Measurements from ENCODE around the gene GIPC1.

Gene GIPC1

GRCh38 chr19:14529254-14530004, 33.5 kb upstream of the GIPC1 start, which contains the start of gene TECR:
TECR (plus strand) TSS chr19:14529594; CDS start chr19:14529697, 103 bp downstream.
- peaks cover 0 to 30% (median 7%) of the 10 kb centered on the region in 4 donors for H3K4me1 ChIP-seq
- intact Hi-C loops (cut with DNase I; ENCODE audit: low total_unique reads), result no loop called here
- peak within 1 kb of the TSS; percentile 71 to 91 for H3K4me3 ChIP-seq
- no peaks in the 10 kb centered on the region for H3K9me3 ChIP-seq
- H3K27ac ChIP-seq, result peak within 1 kb of the TSS; percentile 83 to 85
- no peaks in the 10 kb centered on the region for H3K36me3 ChIP-seq
- peak; percentile 100 for DNase-seq
- no peak for TF ChIP-seq CTCF (IDR thresholded peaks at IDR 0.05)
- no peaks in the 10 kb centered on the region for H3K27me3 ChIP-seq

- peak in 1 of 2 donors; percentile 68 for DNase-seq
- H3K4me1 ChIP-seq, result peaks cover 0 to 30% (median 7%) of the 10 kb centered on the region in 4 donors
- intact Hi-C loops (cut with DNase I; ENCODE audit: low total_unique reads), result no loop called here
- H3K27ac ChIP-seq, result peak overlapping the region; percentile 70 to 79
- H3K4me3 ChIP-seq, result peak overlapping the region; percentile 71 to 91
- no peaks in the 10 kb centered on the region for H3K9me3 ChIP-seq
- no peaks in the 10 kb centered on the region for H3K36me3 ChIP-seq
- no peaks in the 10 kb centered on the region for H3K27me3 ChIP-seq
- no peak for TF ChIP-seq CTCF (IDR thresholded peaks at IDR 0.05)
Measured at GRCh38 chr19:14528419-14529253, 32.7 kb upstream of the GIPC1 start.

GRCh38 chr19:14526423-14526822, 30.5 kb upstream of the GIPC1 start:
- intact Hi-C loops (cut with DNase I; ENCODE audit: low total_unique reads), result no loop called here
- H3K4me1 ChIP-seq, result peaks cover 0 to 25% (median 7%) of the 10 kb centered on the region in 4 donors
- no peak for DNase-seq
- no peak for TF ChIP-seq CTCF (IDR thresholded peaks at IDR 0.05)
- H3K27me3 ChIP-seq, result no peaks in the 10 kb centered on the region
- no peak overlapping the region for H3K27ac ChIP-seq
- no peaks in the 10 kb centered on the region for H3K36me3 ChIP-seq
- no peaks in the 10 kb centered on the region for H3K9me3 ChIP-seq
- H3K4me3 ChIP-seq, result no peak overlapping the region

- peaks cover 0 to 18% (median 6%) of the 10 kb centered on the region in 4 donors for H3K4me1 ChIP-seq
- no peak for DNase-seq
- H3K36me3 ChIP-seq, result no peaks in the 10 kb centered on the region
- H3K4me3 ChIP-seq, result no peak overlapping the region
- TF ChIP-seq CTCF (IDR thresholded peaks at IDR 0.05), result no peak
- intact Hi-C loops (cut with DNase I; ENCODE audit: low total_unique reads), result no loop called here
- H3K27me3 ChIP-seq, result no peaks in the 10 kb centered on the region
- H3K27ac ChIP-seq, result no peak overlapping the region
- no peaks in the 10 kb centered on the region for H3K9me3 ChIP-seq
Measured at GRCh38 chr19:14525729-14526128, 29.8 kb upstream of the GIPC1 start.

GRCh38 chr19:14520543-14520942, 24.6 kb upstream of the GIPC1 start:
- peaks cover 0 to 23% (median 19%) of the 10 kb centered on the region in 4 donors for H3K4me1 ChIP-seq
- intact Hi-C loops (cut with DNase I; ENCODE audit: low total_unique reads), result no loop called here
- no peak overlapping the region for H3K4me3 ChIP-seq
- TF ChIP-seq CTCF (IDR thresholded peaks at IDR 0.05), result no peak
- peaks cover 10 to 16% (median 13%) of the 10 kb centered on the region in 3 donors for H3K36me3 ChIP-seq
- H3K27me3 ChIP-seq, result no peaks in the 10 kb centered on the region
- DNase-seq, result no peak
- no peaks in the 10 kb centered on the region for H3K9me3 ChIP-seq
- H3K27ac ChIP-seq, result no peak overlapping the region
